Stimulated activated CD4-positive, alpha-beta T cell treated with anti-CD3 and anti-CD28 coated beads, TNF-alpha, amount 100 ng/mL, for 1 hour (primary cell): ENCODE data around the gene GABRQ.
A peak's percentile ranks its signal among the peaks of the same experiment; 100 is the strongest.

Experiments used
- DNase-seq, 3 donors: peaks; one replicate each; pipeline ENCODE4 v3.0.0-alpha.2; 2020; ENCODE audit warnings: low read depth in 3 of 3, low spot score in 1 of 3

The GABRQ gene

GRCh38 chrX:152637649-152638442 lies at the start of gene GABRQ:
Gene GABRQ, plus strand, starts transcription at chrX:152637895. Its CDS starts 308 bp downstream, at chrX:152638203.
- no peak for DNase-seq

- no peak for DNase-seq
Observed at GRCh38 chrX:152588206-152588605, 49.5 kb upstream of the GABRQ start.

DNA sequence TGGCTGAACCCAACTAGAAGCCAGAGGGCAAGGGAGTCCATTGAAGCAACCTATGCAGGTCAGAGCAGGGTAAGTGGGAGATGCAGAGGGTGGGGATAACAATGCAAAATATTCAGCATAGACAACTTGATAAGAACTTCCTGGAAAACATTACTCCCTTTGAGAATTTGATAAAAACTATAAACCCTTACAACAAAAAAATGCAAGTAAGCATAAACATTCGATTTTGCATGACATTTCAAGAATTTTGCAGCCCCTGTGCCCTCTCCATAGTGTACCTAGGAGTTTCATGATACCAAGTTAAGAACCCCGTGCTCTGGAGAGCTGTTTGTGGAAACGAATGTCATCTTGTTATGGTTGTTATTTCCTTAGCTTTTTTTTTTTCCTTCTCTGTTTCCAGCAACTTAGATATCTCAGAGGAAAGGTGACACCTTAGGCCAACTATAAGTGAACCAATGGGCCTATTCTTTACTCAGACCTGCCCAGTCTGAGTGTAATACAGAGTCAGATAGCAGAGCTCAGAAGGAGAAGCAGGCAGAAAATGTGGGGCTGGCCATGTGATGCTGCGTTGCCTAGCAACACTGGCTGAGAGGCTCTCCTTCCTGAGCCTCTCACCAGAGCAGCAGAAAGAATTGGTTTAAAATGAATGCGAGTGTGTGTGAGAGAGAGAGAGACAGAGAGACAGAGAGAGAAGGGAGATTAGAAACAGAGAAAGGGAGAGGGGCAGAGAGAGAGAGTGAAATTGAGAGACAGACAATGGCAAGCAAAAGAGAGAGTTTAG lies 36.7 kb upstream of the GABRQ start:
- no peak for DNase-seq

DNA sequence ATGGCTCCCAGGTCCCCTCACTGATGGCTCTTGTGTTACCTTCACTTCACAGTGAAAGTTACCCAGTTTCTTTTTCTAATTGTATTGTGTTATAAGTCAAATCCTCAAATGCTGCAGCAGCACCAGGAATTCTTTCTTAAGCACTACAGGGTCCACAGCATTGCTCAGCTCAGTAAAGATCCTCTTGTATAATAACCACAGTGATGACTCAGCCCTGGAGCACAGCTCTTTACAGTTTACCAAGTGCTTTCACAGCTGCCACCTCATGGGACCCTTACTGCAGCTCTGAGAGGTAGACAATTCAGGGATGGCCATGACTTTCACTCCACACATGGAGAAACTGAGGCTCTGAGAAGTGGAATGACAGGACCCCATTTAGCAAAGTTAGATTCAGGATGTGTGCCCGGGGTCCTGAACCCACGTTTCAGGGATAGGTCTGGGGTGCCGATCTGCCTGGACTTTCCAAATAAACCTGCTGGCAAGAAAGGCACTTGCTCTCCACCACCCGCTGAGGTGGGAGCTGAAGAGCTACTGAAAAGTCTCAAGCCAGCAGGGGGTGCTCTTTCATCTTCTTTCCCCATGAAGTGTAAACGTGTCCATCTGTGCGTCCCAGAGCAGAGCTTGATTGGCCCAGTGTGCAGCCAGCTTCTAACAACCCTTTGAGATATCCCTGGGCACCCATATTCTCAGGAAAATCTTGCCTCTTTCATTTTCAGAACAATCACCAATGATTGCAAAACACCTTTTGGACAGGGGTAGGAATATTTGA lies 35.7 kb upstream of the GABRQ start:
- no peak for DNase-seq

- DNase-seq: no peak
Observed at GRCh38 chrX:152614791-152615190, 22.9 kb upstream of the GABRQ start.

DNA sequence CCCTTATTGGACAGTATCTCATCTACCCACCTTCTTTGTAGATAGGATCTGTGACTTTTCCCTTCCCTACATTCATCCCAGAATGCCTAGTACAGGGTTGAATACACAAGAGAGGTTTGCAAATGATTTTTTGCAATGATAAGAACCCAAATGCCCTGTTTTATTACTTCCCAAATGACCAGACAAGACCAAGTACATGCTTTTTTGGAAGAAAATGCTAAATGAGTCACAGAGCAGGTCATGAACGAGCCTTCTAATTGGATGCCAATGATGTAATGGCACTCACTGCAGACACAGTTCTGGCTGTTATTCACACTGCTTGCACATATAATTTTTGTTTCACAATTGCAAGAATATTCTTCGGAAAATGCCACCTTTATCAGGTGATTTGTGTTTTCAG lies 17.8 kb upstream of the GABRQ start:
- no peak for DNase-seq

- peak in 1 of 3 donors; percentile 10 for DNase-seq
Observed at GRCh38 chrX:152632445-152633097, 5.1 kb upstream of the GABRQ start.

GRCh38 chrX:152635941-152636340 lies 1.8 kb upstream of the GABRQ start:
- DNase-seq: no peak

GRCh38 chrX:152638443-152638904 lies 779 bp downstream of the GABRQ start:
- DNase-seq: no peak

DNA sequence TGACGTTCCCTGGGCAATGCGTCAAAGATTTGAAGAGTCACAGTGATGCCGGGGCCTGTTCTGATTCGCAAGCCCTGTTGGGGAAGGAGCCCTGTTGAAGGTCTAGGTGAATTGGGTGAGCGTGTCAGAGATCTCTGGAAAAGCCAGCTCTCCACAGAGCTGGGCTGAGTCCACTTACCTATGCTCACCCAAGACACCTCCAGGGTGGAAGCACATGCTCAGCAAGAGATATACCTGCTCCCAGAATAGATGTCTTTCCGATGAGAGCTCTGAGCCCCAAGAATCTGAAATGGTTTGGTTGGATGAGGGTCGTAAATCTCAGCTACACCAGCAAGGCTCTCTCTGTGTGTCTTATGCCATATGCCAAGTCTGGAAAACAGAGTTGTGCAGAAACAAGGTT lies 1.7 kb downstream of the GABRQ start:
- DNase-seq: no peak

DNA sequence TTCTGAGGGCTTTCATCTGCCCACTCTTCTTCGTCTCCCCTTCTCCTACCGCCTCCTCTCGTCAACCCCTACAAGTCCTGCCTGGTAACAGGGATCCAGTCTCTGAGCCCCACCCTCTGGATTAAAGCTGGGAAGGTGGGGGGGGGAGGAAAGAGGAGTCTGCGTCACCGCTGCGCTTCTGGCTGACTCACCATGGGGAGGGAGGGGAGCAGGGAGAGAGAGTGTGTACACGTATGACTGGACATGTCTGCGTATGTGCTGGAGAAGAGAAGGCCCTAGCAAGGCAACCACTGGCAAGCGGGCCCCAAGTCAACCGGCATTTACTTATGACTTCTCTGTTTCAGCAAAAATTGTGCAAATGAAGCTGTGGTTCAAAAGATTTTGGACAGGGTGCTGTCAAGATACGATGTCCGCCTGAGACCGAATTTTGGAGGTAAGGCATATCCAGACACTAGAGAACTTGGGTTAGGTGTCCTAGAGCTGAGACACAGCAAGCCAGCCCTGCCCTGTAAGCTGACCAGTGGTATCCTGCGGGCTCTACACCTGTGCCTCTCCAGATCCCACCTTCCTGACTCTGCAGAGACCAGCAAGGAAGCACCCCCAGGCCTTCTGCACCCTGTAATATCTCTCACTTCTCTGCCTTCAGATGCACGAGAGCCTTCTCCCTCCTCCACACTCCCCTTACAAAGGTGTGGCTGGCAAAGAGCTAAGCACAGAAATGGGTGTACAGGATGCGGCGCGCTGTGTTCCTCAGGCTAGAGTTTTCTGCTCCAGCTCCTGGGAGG lies 2.5 kb downstream of the GABRQ start:
- DNase-seq: no peak

DNA sequence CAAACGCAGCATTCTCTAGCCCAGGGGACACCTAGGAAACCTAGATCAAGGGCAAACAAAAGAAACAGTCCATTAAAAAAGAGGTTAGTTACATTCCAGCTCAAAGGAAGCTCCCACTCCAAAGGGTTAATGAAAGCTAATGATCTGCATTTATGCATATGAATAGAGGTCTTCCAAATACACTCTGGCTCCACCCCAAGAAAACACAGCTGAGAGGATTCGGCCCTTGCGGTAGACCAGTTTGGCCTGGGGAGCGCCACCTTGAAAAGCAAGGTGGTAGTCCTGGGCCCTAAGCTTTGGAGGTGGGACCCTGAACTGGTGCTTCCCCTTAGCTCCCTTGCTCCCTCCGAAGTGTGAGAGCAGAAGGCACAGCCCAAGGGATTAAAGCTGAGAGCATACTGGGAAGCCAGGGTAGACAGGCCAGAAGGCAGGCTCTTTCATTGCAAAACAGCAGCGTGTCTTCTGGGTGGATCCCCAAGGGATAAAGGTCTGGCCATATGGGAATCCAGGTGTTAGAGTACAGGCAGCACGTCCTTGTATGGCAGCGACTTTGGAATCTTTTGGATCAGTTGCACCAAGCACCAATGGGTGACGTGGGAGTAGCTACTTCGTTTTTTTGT lies 3.7 kb downstream of the GABRQ start:
- no peak for DNase-seq

DNA sequence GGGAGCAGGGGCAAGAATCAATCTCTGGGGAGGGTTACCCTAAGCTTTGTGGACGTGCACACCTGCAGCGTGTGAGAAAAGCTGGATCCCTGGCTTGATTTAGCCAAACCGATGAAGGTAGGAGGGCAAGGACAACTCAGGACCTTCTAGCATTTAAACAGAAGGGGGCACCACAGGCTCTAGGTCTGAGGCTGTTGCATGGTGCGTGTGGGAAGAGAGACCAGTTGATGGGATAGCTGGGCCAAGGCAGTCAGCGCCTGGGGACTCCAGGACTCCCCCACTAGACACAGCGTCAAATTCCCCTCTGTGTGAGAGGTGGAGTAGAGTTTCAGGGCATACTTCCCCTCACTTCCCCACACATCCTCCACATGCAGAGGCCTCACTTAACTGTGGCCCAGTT lies 4.3 kb downstream of the GABRQ start:
- no peak for DNase-seq

- DNase-seq: no peak
Observed at GRCh38 chrX:152642931-152643564, 5.4 kb downstream of the GABRQ start.

GRCh38 chrX:152646961-152647360 lies 9.3 kb downstream of the GABRQ start:
- DNase-seq: no peak

GRCh38 chrX:152647978-152648377 lies 10.3 kb downstream of the GABRQ start:
- DNase-seq: no peak

- DNase-seq: no peak
Observed at GRCh38 chrX:152652060-152652459, 14.4 kb downstream of the GABRQ start.

GRCh38 chrX:152652467-152652866 lies 14.8 kb downstream of the GABRQ start:
- DNase-seq: no peak

- DNase-seq: no peak
Observed at GRCh38 chrX:152656087-152656486, 18.4 kb downstream of the GABRQ start.
